Retina (tissue), 1 donor: Measurements from ENCODE around the gene FDXACB1.

Source experiments
- DNase-seq: peaks from one replicate; pipeline ENCODE4 v3.0.0-alpha.2; 2016

FDXACB1 gene

GRCh38 chr11:111878849-111879636 lies at the start of gene FDXACB1, which contains the start of gene CFAP68:
FDXACB1 (minus strand) TSS chr11:111879165; CDS start chr11:111879132, 33 bp downstream.
CFAP68 (plus strand) TSS chr11:111879541; CDS start chr11:111879561, 20 bp downstream.
- peak; percentile 99 for DNase-seq

GRCh38 chr11:111926505-111927391 lies 47.8 kb upstream of the FDXACB1 start:
- peak; percentile 97 for DNase-seq

- DNase-seq: no peak
Observed at GRCh38 chr11:111925953-111926352, 47.0 kb upstream of the FDXACB1 start.

GRCh38 chr11:111923951-111924350 lies 45.0 kb upstream of the FDXACB1 start:
- no peak for DNase-seq

- no peak for DNase-seq
Observed at GRCh38 chr11:111923351-111923788, 44.4 kb upstream of the FDXACB1 start.

GRCh38 chr11:111922803-111923202 lies 43.8 kb upstream of the FDXACB1 start:
- DNase-seq: no peak

GRCh38 chr11:111921541-111922230 lies 42.7 kb upstream of the FDXACB1 start:
- DNase-seq: no peak

GRCh38 chr11:111920908-111921307 lies 41.9 kb upstream of the FDXACB1 start:
- DNase-seq: no peak

GRCh38 chr11:111918390-111919256 lies 39.7 kb upstream of the FDXACB1 start, which contains the start of gene C11orf52:
C11orf52 (plus strand) TSS chr11:111918913; CDS start chr11:111918973, 60 bp downstream.
- no peak for DNase-seq

- no peak for DNase-seq
Observed at GRCh38 chr11:111917788-111918187, 38.8 kb upstream of the FDXACB1 start.

GRCh38 chr11:111917312-111917711 lies 38.3 kb upstream of the FDXACB1 start:
- DNase-seq: no peak

- DNase-seq: no peak
Observed at GRCh38 chr11:111916768-111917167, 37.8 kb upstream of the FDXACB1 start.

GRCh38 chr11:111913997-111914396 lies 35.0 kb upstream of the FDXACB1 start:
- no peak for DNase-seq

GRCh38 chr11:111913031-111913861 lies 34.3 kb upstream of the FDXACB1 start:
- no peak for DNase-seq

- DNase-seq: no peak
Observed at GRCh38 chr11:111912535-111912934, 33.6 kb upstream of the FDXACB1 start, which contains the start of gene HSPB2. HSPB2 (plus strand) TSS chr11:111912734; CDS start chr11:111912830, 96 bp downstream.

GRCh38 chr11:111911563-111912401 lies 32.8 kb upstream of the FDXACB1 start, which contains the start of gene CRYAB:
CRYAB (minus strand) TSS chr11:111911770; CDS start chr11:111911724, 46 bp downstream.
- DNase-seq: peak; percentile 67

GRCh38 chr11:111910676-111911562 lies 32.0 kb upstream of the FDXACB1 start:
- DNase-seq: no peak

GRCh38 chr11:111909378-111909777 lies 30.4 kb upstream of the FDXACB1 start:
- DNase-seq: no peak
